Posterior vena cava (tissue), 2 donors: ENCODE data around the gene DSG4. TPM values are rescaled to one million over a fixed set of nuclear protein-coding genes. Genes with fewer than 3 reads are reported as not detected.

ENCODE experiments used
- DNase-seq: peaks from one replicate; pipeline ENCODE4 v3.0.0-alpha.2; 2020; ENCODE audit warnings: low spot score
- intact Hi-C, 2 donors: fragments of 100-400 bp; cut with DNase I; formaldehyde crosslinking; loops; one replicate each; pipeline versions ENCODE4 v1.14.1 to v1.14.2; 2022 to 2023
- total RNA-seq, 2 donors: library from RNA; stranded (reverse); fragmentation: NEBNext Ultra II Directional; extraction: Animal tissue kit (Norgen Biotek cat#: 25700); gene quantifications; one replicate each; pipeline ENCODE4 v1.2.1, GENCODE V29; 2021
- donor health status: DM: yes; HTN: yes; CAD: no.
- donor health status: DM: yes; HTN: yes; CAD: no.

The DSG4 gene
- total RNA-seq, 2 donors from 2014 or later = not detected

- intact Hi-C loops = no loop called here
- no peak for DNase-seq
Observed at GRCh38 chr18:31438402-31438801, 61.8 kb downstream of the DSG4 start.

GRCh38 chr18:31439807-31440325 is 63.3 kb downstream of the DSG4 start:
- DNase-seq = no peak
- intact Hi-C loops = no loop called here

- intact Hi-C loops = no loop called here
Observed at GRCh38 chr18:31440787-31441186, 64.2 kb downstream of the DSG4 start.

GRCh38 chr18:31441493-31441892 is 64.9 kb downstream of the DSG4 start:
- intact Hi-C loops = no loop called here
- DNase-seq = no peak

More at GRCh38 chr18:31440787-31441186, 64.2 kb downstream of the DSG4 start:
- no peak for DNase-seq

- intact Hi-C loops = no loop called here
- no peak for DNase-seq
Observed at GRCh38 chr18:31444142-31444541, 67.6 kb downstream of the DSG4 start.

GRCh38 chr18:31445908-31446307 is 69.3 kb downstream of the DSG4 start:
- no peak for DNase-seq

GRCh38 chr18:31446854-31447253 is 70.3 kb downstream of the DSG4 start:
- intact Hi-C loops = no loop called here
- no peak for DNase-seq

More at GRCh38 chr18:31445908-31446307, 69.3 kb downstream of the DSG4 start:
- intact Hi-C loops = no loop called here

- intact Hi-C loops = no loop called here
Observed at GRCh38 chr18:31447530-31448191, 71.1 kb downstream of the DSG4 start, which contains the start of gene DSG3. TSS of gene DSG3 (plus strand) at chr18:31447741. CDS start at chr18:31447878, 137 bp downstream.

GRCh38 chr18:31450409-31450808 is 73.8 kb downstream of the DSG4 start:
- intact Hi-C loops = no loop called here

More at GRCh38 chr18:31447530-31448191, 71.1 kb downstream of the DSG4 start, which contains the start of gene DSG3:
- no peak for DNase-seq

GRCh38 chr18:31451625-31452024 is 75.0 kb downstream of the DSG4 start:
- DNase-seq = no peak
- intact Hi-C loops = no loop called here

More at GRCh38 chr18:31450409-31450808, 73.8 kb downstream of the DSG4 start:
- DNase-seq = no peak

GRCh38 chr18:31454066-31454708 is 77.6 kb downstream of the DSG4 start:
- intact Hi-C loops = no loop called here
- DNase-seq = no peak

Other genes with a start within 250 kb of the DSG4 start
- not detected for gene DSC1, start 213.9 kb upstream of the DSG4 start, total RNA-seq
- not detected for gene DSG1, start 58.6 kb upstream of the DSG4 start, total RNA-seq
- not detected for gene DSG3, start 71.0 kb downstream of the DSG4 start, total RNA-seq
- 1 to 10 TPM; 2.2 to 2.6 TPM for gene DSG2, start 121.4 kb downstream of the DSG4 start, total RNA-seq
- not detected for gene TTR, start 215.1 kb downstream of the DSG4 start, total RNA-seq